H1 (cell line): ENCODE measurements around the gene DESI1.

Source experiments
- BRCA1 ChIP-seq: IDR thresholded peaks from 2 replicates; pipeline ENCODE4 v1.6.1; 2012; ENCODE audit warnings: low read depth, low read length, improper control_type of control experiment
- CTCF ChIP-seq, 3 experiments: IDR thresholded peaks; 1 replicate in 2 of 3; 2 replicates in 1 of 3; pipeline versions ENCODE4 v1.5.1 to v1.6.1; 2011; ENCODE audit warnings: low read length in 3 of 3, mild to moderate bottlenecking in 3 of 3, inconsistent platforms in 2 of 3, low read depth in 1 of 3, moderate library complexity in 1 of 3; ENCODE audit not compliant: insufficient read depth in 1 of 3; ENCODE audit errors: control extremely low read depth in 1 of 3
- EZH2 ChIP-seq: fragments of 200-600 bp; sonication (generic); IDR thresholded peaks from 2 replicates; pipeline ENCODE4 v1.7.1; 2012; ENCODE audit warnings: low read depth, mild to moderate bottlenecking, moderate library complexity, low read length, inconsistent platforms; ENCODE audit not compliant: severe bottlenecking
- NANOG ChIP-seq: IDR thresholded peaks from 2 replicates; pipeline ENCODE4 v1.6.1; 2011; ENCODE audit warnings: low read length, low read depth, mild to moderate bottlenecking, inconsistent platforms; ENCODE audit not compliant: insufficient read depth, poor library complexity, severe bottlenecking
- RBBP5 ChIP-seq: IDR thresholded peaks from 2 replicates; pipeline ENCODE4 v1.7.1; 2012; ENCODE audit warnings: low read depth, mild to moderate bottlenecking, inconsistent platforms, low read length, moderate library complexity, borderline replicate concordance
- SP2 ChIP-seq: IDR thresholded peaks from 2 replicates; pipeline ENCODE4 v1.6.1; 2012; ENCODE audit warnings: mild to moderate bottlenecking, low read length, inconsistent platforms

GRCh38 chr22:41641854-41642253 is 21.0 kb upstream of the DESI1 start:
- no peak for TF ChIP-seq CTCF (IDR thresholded peaks at IDR 0.05; ENCODE audit: control extremely low read depth in 1 of 3, insufficient read depth in 1 of 3, low read depth in 1 of 3, low read length in 3 of 3)
- no peak for TF ChIP-seq RBBP5
- no peak for TF ChIP-seq EZH2
- no peak for TF ChIP-seq NANOG
- no peak for TF ChIP-seq BRCA1
- TF ChIP-seq SP2, result no peak
